Endothelial cell of umbilical vein (primary cell): ENCODE data around the gene DDA1. TPM values are rescaled to one million over a fixed set of nuclear protein-coding genes. Genes with fewer than 3 reads are reported as not detected.
A peak's percentile ranks its signal among the peaks of the same experiment; 100 is the strongest.

ENCODE experiments used
- BruUV-seq: library from RNA; stranded (reverse); fragments of 400-500 nt; replicated peaks from 2 replicates; lab custom pipeline; 2021; lab: Mats Ljungman, UMichigan
- CTCF ChIA-PET: fragments of 300-600, 350-600 bp; sonication (Branson Sonifier 250); formaldehyde crosslinking; loops from one replicate; lab custom pipeline; 2021; ENCODE audit warnings: antibody characterized with exemption, inconsistent platforms; lab: Charles Lee
- POLR2A ChIA-PET: fragments of 300-600, 350-600 bp; sonication (Branson Sonifier 250); formaldehyde crosslinking; loops from one replicate; lab custom pipeline; 2021; ENCODE audit warnings: antibody characterized with exemption, inconsistent platforms; lab: Charles Lee
- DNase-seq: peaks from one replicate; pipeline ENCODE4 v3.0.0-alpha.2; 2011; ENCODE audit warnings: low read depth, low spot score
- FAIRE-seq: peaks from 2 replicates; lab custom pipeline; 2011; peaks lifted over from hg19 to GRCh38; lab: Jason Lieb, UNC
- H2AFZ ChIP-seq: 2 replicates; pipeline ENCODE4 v1.6.0; 2012; ENCODE audit warnings: low read depth, low read length, control low read depth, inconsistent platforms
- H3K27ac ChIP-seq: 2 replicates; pipeline ENCODE4 v1.5.1; 2011; ENCODE audit warnings: low read depth, mild to moderate bottlenecking, control low read depth, low read length, moderate library complexity; ENCODE audit not compliant: insufficient read depth
- H3K27me3 ChIP-seq, 2 experiments: 2 replicates each; pipeline versions ENCODE4 v1.6.0 to v1.6.1; 2011; ENCODE audit warnings: low read length in 2 of 2, mixed read lengths in 1 of 2; ENCODE audit not compliant: control insufficient read depth in 2 of 2, insufficient read depth in 2 of 2
- H3K36me3 ChIP-seq, 2 experiments: 2 replicates in 1 of 2; 3 replicates in 1 of 2; pipeline ENCODE4 v1.5.1; 2011; ENCODE audit warnings: low read length in 2 of 2, mild to moderate bottlenecking in 1 of 2, moderate library complexity in 1 of 2; ENCODE audit not compliant: control insufficient read depth in 2 of 2, insufficient read depth in 2 of 2; ENCODE audit errors: extremely low read depth in 1 of 2
- H3K4me1 ChIP-seq: 3 replicates; pipeline ENCODE4 v1.5.1; 2011; ENCODE audit warnings: mild to moderate bottlenecking, low read length; ENCODE audit not compliant: control insufficient read depth, insufficient read depth; ENCODE audit errors: extremely low read depth
- H3K4me2 ChIP-seq: 2 replicates; pipeline ENCODE4 v1.6.1; 2011; ENCODE audit warnings: low read length, control low read depth, mixed read lengths; ENCODE audit not compliant: insufficient read depth
- H3K4me3 ChIP-seq, 3 experiments: fragments of 200-600 bp in 1 of 3; sonication (generic), shearing (Covaris generic) in 1 of 3; replicated peaks in 1 of 3; 2 replicates each; pipeline ENCODE4 v1.5.1; 2011 to 2016; ENCODE audit warnings: control low read depth in 3 of 3, low read length in 3 of 3, mild to moderate bottlenecking in 2 of 3, inconsistent platforms in 1 of 3, low read depth in 1 of 3, moderate library complexity in 1 of 3; ENCODE audit not compliant: insufficient read depth in 1 of 3
- H3K79me2 ChIP-seq: 2 replicates; pipeline ENCODE4 v1.6.0; 2012; ENCODE audit warnings: low read length, inconsistent platforms; ENCODE audit not compliant: control insufficient read depth, insufficient read depth
- H3K9ac ChIP-seq: replicated peaks from 2 replicates; pipeline ENCODE3; 2011; ENCODE audit warnings: low read length, control low read depth; ENCODE audit not compliant: insufficient read depth; ENCODE audit errors: extremely low read depth
- H3K9me1 ChIP-seq: replicated peaks from 3 replicates; pipeline ENCODE4 v1.6.0; 2011; ENCODE audit warnings: mild to moderate bottlenecking, low read length; ENCODE audit not compliant: control insufficient read depth, insufficient read depth; ENCODE audit errors: extremely low read depth
- H3K9me3 ChIP-seq: replicated peaks from 2 replicates; pipeline ENCODE4 v1.5.1; 2012; ENCODE audit warnings: low read length, inconsistent platforms; ENCODE audit not compliant: control insufficient read depth, insufficient read depth
- H4K20me1 ChIP-seq: replicated peaks from 2 replicates; pipeline ENCODE3; 2011; ENCODE audit warnings: mild to moderate bottlenecking, low read length; ENCODE audit not compliant: control insufficient read depth, insufficient read depth; ENCODE audit errors: extremely low read depth
- EZH2 ChIP-seq: IDR thresholded peaks from 2 replicates; pipeline ENCODE4 v1.6.1; 2012; ENCODE audit warnings: borderline replicate concordance, low read depth, mild to moderate bottlenecking, moderate library complexity, low read length, inconsistent platforms; ENCODE audit not compliant: severe bottlenecking
- JUN ChIP-seq: IDR thresholded peaks from 2 replicates; pipeline ENCODE4 v1.6.1; 2011; ENCODE audit warnings: borderline replicate concordance, low read depth; ENCODE audit not compliant: insufficient read length, insufficient read depth
- MAX ChIP-seq: IDR thresholded peaks from 2 replicates; pipeline ENCODE4 v1.6.1; 2011; ENCODE audit not compliant: insufficient read depth, insufficient read length
- POLR2A ChIP-seq: IDR thresholded peaks from 2 replicates; pipeline ENCODE4 v1.6.1; 2012; ENCODE audit warnings: low read depth, mild to moderate bottlenecking, control low read depth, low read length
- POLR2AphosphoS5 ChIP-seq: IDR thresholded peaks from 2 replicates; pipeline ENCODE4 v1.6.1; 2012; ENCODE audit warnings: low read depth, mild to moderate bottlenecking, control low read depth, low read length, moderate library complexity; ENCODE audit not compliant: insufficient read depth
- dilution Hi-C: fragments of 300-500 bp; cut with MboI; formaldehyde crosslinking; loops from one replicate; pipeline ENCODE4 v1.15.0; 2019; ENCODE audit warnings: low sequenced_read_pairs; ENCODE audit not compliant: extremely low pct_ligation_motif_present
- intact Hi-C: fragments of 100-400 bp; cut with micrococcal nuclease; formaldehyde crosslinking; loops from one replicate; pipeline ENCODE4 v1.10.0; 2022
- polyA plus RNA-seq, 4 experiments: library from polyadenylated mRNA; depleted of rRNA in 3 of 4; stranded (reverse) in 3 of 4; unstranded in 1 of 4; fragments of >200 nt; gene quantifications; 2 replicates each; pipeline versions ENCODE4 v1.2.1 to v1.2.3, GENCODE V29; 2011 to 2012; ENCODE audit warnings: missing spikeins in 1 of 4
- total RNA-seq: library from RNA; stranded (reverse); gene quantifications from 2 replicates; pipeline ENCODE4 v1.2.3, GENCODE V29; 2021

DDA1 gene
- total and polyA plus RNA-seq, 2 donors (not counting 3 experiments of a cell fraction or from before 2014, with no cell fraction given), result 52.9 to 64.7 TPM

DNA sequence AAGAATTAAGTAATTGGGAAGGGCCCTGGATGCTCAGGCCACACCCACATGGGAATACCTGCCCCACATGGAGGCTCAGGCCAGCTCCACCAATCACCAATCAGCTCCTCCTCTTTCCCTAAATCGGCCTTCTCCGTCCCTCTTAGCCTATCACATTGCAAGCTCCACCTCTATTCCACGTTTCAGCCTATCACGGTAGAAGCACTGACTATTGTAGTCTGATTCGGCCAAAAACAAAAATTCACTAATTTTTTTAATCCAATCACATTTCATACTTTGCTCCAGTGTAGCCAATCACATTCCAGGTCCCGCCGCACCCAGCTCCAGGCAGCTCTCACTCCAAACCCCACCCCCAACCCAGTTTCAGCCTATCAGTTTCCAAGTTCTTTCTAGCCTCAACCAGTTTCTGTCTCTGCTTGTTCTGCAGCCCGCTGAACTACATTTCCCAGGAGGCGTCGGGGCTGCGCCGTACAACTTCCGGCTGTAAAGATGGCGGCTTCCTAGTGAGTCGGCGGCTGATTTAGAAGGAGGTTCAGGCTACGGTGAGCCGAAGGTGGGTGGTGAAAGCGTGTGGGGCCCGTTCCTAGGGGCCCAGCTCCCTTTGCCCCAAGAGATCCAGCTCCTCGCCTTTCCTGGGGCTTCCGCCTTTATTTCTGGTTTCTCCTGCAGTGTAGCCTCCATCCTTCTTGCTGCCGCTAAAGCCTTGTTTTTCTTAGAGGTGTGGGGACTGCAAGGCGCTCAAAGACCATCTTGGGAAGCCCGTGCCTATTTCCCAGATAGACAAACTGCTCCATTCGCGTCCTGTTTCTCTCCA, 42.2 kb upstream of the DDA1 start, which contains the start of gene BABAM1:
Gene BABAM1 (plus strand): TSS at position 469 of the 814 bp plus-strand sequence. CDS start 1,364 bp downstream, outside the sequence.
- H3K9me1 ChIP-seq, result no peaks in the 10 kb centered on the region
- TSS peak; percentile 84 for BruUV-seq
- peaks cover 18% of the 10 kb centered on the region for H3K4me1 ChIP-seq
- peaks cover 6 to 11% of the 10 kb centered on the region in 2 experiments for H3K36me3 ChIP-seq
- H2AFZ ChIP-seq, result peak within 1 kb of the TSS; percentile 41
- peak; percentile 99 for FAIRE-seq
- intact Hi-C loops (loop anchor here (1.0 to 2.0 kb wide), 4 partner anchors 15 to 370 kb away; partner anchors contain the start of gene OCEL1), dilution Hi-C loops (no loop called here)
- no peaks in the 10 kb centered on the region for H3K9me3 ChIP-seq
- peak; percentile 99 for DNase-seq
- H3K27ac ChIP-seq, result peak within 1 kb of the TSS; percentile 56
- TF ChIP-seq EZH2 (peak; percentile 87), POLR2AphosphoS5 (peak; percentile 89), POLR2A (peak; percentile 82), JUN (no peak), MAX (no peak)
- peak within 1 kb of the TSS; percentile 87 for H3K9ac ChIP-seq
- no peaks in the 10 kb centered on the region for H3K27me3 ChIP-seq
- peak within 1 kb of the TSS; percentile 95 for H3K4me2 ChIP-seq
- peaks cover 14% of the 10 kb centered on the region for H3K79me2 ChIP-seq
- CTCF ChIA-PET, result interaction anchor here (0.8 to 2.7 kb wide), 4 partner anchors 9 to 32 kb away, joined by 3 to 15 read pairs (median 6); partner anchors contain the start of gene ANKLE1
- peak within 1 kb of the TSS; percentile 95 to 99 (median 99) for H3K4me3 ChIP-seq
- no peaks in the 10 kb centered on the region for H4K20me1 ChIP-seq
- POLR2A ChIA-PET, result interaction anchor here (0.8 to 1.2 kb wide), 2 partner anchors 14 to 52 kb away, joined by 3 to 5 read pairs; partner anchors contain the start of genes ANKLE1 and USE1
